Esophagus muscularis mucosa (tissue), 4 donors: Measurements from ENCODE around the gene PNMT. TPM values are rescaled to one million over a fixed set of nuclear protein-coding genes. Genes with fewer than 3 reads are reported as not detected.

Source experiments
- DNase-seq: peaks from one replicate; pipeline ENCODE4 v3.0.0-alpha.2; 2017; ENCODE audit errors: extremely low spot score
- H3K27ac ChIP-seq, 4 donors: fragments of 200-600 bp; sonication (generic); replicated peaks in 1 of 4; 1 replicate in 3 of 4; 2 replicates in 1 of 4; pipeline ENCODE4 v1.5.1; 2016 to 2019; ENCODE audit warnings: mild to moderate bottlenecking in 1 of 4
- H3K27me3 ChIP-seq, 4 donors: fragments of 200-600 bp; sonication (generic); one replicate each; pipeline versions ENCODE4 v1.5.1 to v1.6.0; 2016 to 2019
- H3K36me3 ChIP-seq, 4 donors: fragments of 200-600 bp; sonication (generic); one replicate each; pipeline ENCODE4 v1.5.1; 2016 to 2019
- H3K4me1 ChIP-seq, 4 donors: fragments of 200-600 bp; sonication (generic); one replicate each; pipeline ENCODE4 v1.5.1; 2016 to 2019
- H3K4me3 ChIP-seq, 4 donors: fragments of 200-600 bp; sonication (generic); 1 replicate in 2 of 4; 2 replicates in 2 of 4; pipeline ENCODE4 v1.5.1; 2016 to 2019; ENCODE audit warnings: mild to moderate bottlenecking in 4 of 4, moderate library complexity in 1 of 4
- H3K9me3 ChIP-seq, 4 donors: fragments of 200-600 bp; sonication (generic); 1 replicate in 3 of 4; 2 replicates in 1 of 4; pipeline ENCODE4 v1.5.1; 2016 to 2019
- EP300 ChIP-seq: sonication (generic); formaldehyde crosslinking; IDR thresholded peaks from one replicate; pipeline ENCODE4 v1.6.1; 2017; ENCODE audit warnings: antibody characterized with exemption
- POLR2A ChIP-seq: fragments of 450-650 bp; IDR thresholded peaks from one replicate; pipeline ENCODE4 v1.6.1; 2017; ENCODE audit warnings: antibody characterized with exemption, moderate library complexity, mild to moderate bottlenecking, low read depth
- POLR2AphosphoS5 ChIP-seq, 2 donors: sonication (generic); formaldehyde crosslinking; IDR thresholded peaks; one replicate each; pipeline ENCODE4 v1.6.1; 2017; ENCODE audit warnings: antibody characterized with exemption in 2 of 2
- WGBS: methylation state at CpG from one replicate; pipeline ENCODE4 v1.1.5; 2018; 5-methylcytosine and 5-hydroxymethylcytosine counted together
- intact Hi-C: fragments of 100-400 bp; cut with DNase I; formaldehyde crosslinking; loops from one replicate; pipeline ENCODE4 v1.15.1; 2023
- total RNA-seq, 4 donors: library from RNA; depleted of rRNA; stranded (reverse); fragments of >200 nt; gene quantifications; one replicate each; pipeline versions ENCODE4 v1.1.0 to v1.2.1, GENCODE V29; 2016
- TF ChIP-seq, protein P1 (sequence below), 3 experiments: fragments of 200-600 bp in 2 of 3; fragments of 450-650 bp in 1 of 3; sonication (generic) in 2 of 3; IDR thresholded peaks; one replicate each; pipeline ENCODE4 v1.5.1; 2017 to 2019; ENCODE audit warnings: antibody characterized with exemption in 3 of 3, mild to moderate bottlenecking in 2 of 3, moderate library complexity in 1 of 3

The PNMT gene
- total RNA-seq, 4 donors from 2014 or later: 9.4 to 14.3 (median 10.6) TPM

DNA sequence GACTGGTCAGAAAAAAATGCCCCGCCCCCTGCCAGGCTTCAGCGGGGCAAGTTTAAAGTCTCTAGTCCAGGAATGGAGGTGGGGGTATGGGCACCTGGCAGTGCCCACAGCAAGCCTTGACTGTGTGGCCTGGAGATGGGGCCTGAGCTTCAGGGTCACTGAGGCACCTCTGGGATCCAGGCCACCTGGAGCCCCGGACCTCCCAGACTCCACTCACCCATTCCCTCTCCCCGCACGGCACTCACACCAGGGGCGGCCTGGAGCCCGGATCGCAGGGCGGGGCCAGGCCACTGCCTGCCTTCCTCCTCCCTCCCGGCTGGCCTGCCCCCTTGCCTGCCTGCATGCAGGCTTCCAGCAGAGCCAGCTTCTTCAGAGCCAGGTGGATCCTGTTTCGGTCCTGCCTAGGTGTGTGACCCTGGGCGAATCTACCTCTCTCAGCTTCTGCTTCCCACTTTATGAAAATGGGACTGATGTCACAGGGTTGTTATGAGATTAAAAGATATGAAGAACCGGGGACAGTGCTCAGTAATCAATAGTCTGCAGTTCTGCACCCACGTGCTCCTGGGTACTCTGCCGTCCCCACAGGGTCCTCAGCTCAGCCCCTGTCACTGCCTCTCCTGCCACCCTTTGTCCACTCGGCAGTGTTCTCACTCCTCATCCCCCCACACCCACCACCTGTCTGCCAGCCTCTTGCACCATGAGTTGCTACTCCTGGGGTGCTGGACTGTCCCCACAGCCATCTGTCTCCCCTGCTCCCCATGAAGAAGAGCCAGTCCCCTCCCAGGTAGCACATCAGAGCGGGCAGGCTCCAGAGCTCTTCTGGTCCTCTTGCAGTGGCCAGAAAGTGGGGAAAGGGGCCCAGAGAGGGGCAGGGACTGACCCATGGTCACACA, 4.3 kb upstream of the PNMT start:
- intact Hi-C loops: no loop called here
- WGBS: 57% methylated on average over 10 of the region's 17 CpGs
- peaks cover 15 to 43% (median 34%) of the 10 kb centered on the region in 4 donors for H3K36me3 ChIP-seq
- H3K4me1 ChIP-seq: peaks cover 61 to 97% (median 93%) of the 10 kb centered on the region in 4 donors
- H3K4me3 ChIP-seq: no peak overlapping the region
- no peaks in the 10 kb centered on the region for H3K9me3 ChIP-seq
- no peak for DNase-seq
- TF ChIP-seq EP300: no peak
- TF ChIP-seq, protein P1, sequence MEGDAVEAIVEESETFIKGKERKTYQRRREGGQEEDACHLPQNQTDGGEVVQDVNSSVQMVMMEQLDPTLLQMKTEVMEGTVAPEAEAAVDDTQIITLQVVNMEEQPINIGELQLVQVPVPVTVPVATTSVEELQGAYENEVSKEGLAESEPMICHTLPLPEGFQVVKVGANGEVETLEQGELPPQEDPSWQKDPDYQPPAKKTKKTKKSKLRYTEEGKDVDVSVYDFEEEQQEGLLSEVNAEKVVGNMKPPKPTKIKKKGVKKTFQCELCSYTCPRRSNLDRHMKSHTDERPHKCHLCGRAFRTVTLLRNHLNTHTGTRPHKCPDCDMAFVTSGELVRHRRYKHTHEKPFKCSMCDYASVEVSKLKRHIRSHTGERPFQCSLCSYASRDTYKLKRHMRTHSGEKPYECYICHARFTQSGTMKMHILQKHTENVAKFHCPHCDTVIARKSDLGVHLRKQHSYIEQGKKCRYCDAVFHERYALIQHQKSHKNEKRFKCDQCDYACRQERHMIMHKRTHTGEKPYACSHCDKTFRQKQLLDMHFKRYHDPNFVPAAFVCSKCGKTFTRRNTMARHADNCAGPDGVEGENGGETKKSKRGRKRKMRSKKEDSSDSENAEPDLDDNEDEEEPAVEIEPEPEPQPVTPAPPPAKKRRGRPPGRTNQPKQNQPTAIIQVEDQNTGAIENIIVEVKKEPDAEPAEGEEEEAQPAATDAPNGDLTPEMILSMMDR (IDR thresholded peaks at IDR 0.05): no peak
- TF ChIP-seq POLR2A: no peak
- TF ChIP-seq POLR2AphosphoS5 (IDR thresholded peaks at IDR 0.05): no peak
- peak overlapping the region; percentile 23 to 59 (median 46) for H3K27ac ChIP-seq
- H3K27me3 ChIP-seq: peaks cover 0 to 43% (median 27%) of the 10 kb centered on the region in 4 donors

- Histone ChIP-seq H3K4me1 (peaks cover 58 to 93% (median 89%) of the 10 kb centered on the region in 4 donors), H3K36me3 (peaks cover 10 to 34% (median 29%) of the 10 kb centered on the region in 4 donors), H3K4me3 (no peak within 1 kb of the TSS), H3K27ac (peak within 1 kb of the TSS; percentile 24 to 61 (median 41)), H3K9me3 (no peaks in the 10 kb centered on the region), H3K27me3 (peaks cover 0 to 52% (median 32%) of the 10 kb centered on the region in 4 donors)
- WGBS: 53% methylated on average over 5 of the region's 15 CpGs
- TF ChIP-seq POLR2AphosphoS5 (IDR thresholded peaks at IDR 0.05) (no peak), POLR2A (no peak), EP300 (no peak)
- TF ChIP-seq, protein P1 (IDR thresholded peaks at IDR 0.05): no peak
- intact Hi-C loops: no loop called here
- no peak for DNase-seq
Measured at GRCh38 chr17:39664581-39665561, 3.4 kb upstream of the PNMT start, which contains the start of gene TCAP. Gene TCAP, plus strand, starts transcription at chr17:39665349. Its CDS starts 11 bp downstream, at chr17:39665360.

DNA sequence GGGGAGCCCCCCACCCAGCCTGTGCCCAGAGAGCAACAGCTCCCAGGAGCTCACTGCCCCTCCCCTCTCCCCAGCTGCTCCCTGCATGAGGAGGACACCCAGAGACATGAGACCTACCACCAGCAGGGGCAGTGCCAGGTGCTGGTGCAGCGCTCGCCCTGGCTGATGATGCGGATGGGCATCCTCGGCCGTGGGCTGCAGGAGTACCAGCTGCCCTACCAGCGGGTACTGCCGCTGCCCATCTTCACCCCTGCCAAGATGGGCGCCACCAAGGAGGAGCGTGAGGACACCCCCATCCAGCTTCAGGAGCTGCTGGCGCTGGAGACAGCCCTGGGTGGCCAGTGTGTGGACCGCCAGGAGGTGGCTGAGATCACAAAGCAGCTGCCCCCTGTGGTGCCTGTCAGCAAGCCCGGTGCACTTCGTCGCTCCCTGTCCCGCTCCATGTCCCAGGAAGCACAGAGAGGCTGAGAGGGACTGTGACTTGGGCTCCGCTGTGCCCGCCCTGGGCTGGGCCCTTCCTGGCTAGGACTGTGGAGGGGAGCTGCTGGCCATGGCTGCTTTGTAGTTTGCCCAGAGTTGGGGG, 2.5 kb upstream of the PNMT start:
- Histone ChIP-seq H3K27me3 (peaks cover 0 to 61% (median 36%) of the 10 kb centered on the region in 4 donors), H3K4me1 (peaks cover 49 to 84% (median 80%) of the 10 kb centered on the region in 4 donors), H3K27ac (peak overlapping the region; percentile 24 to 61 (median 41)), H3K4me3 (no peak overlapping the region), H3K9me3 (no peaks in the 10 kb centered on the region), H3K36me3 (peaks cover 4 to 25% (median 20%) of the 10 kb centered on the region in 4 donors)
- intact Hi-C loops: no loop called here
- no peak for DNase-seq
- TF ChIP-seq POLR2AphosphoS5 (IDR thresholded peaks at IDR 0.05) (no peak), EP300 (no peak), POLR2A (no peak)
- TF ChIP-seq, protein P1 (IDR thresholded peaks at IDR 0.05): no peak
- 67% methylated on average over 2 of the region's 17 CpGs for whole genome bisulfite sequencing

- Histone ChIP-seq H3K27ac (peak overlapping the region; percentile 29 to 61 (median 46)), H3K9me3 (no peaks in the 10 kb centered on the region), H3K27me3 (peaks cover 0 to 66% (median 41%) of the 10 kb centered on the region in 4 donors), H3K36me3 (peaks cover 0 to 20% (median 17%) of the 10 kb centered on the region in 4 donors), H3K4me3 (no peak overlapping the region), H3K4me1 (peaks cover 49 to 83% (median 80%) of the 10 kb centered on the region in 4 donors)
- TF ChIP-seq EP300: no peak
- TF ChIP-seq, protein P1 (IDR thresholded peaks at IDR 0.05): no peak
- TF ChIP-seq POLR2AphosphoS5 (IDR thresholded peaks at IDR 0.05): no peak
- TF ChIP-seq POLR2A: no peak
- 46% methylated on average over 2 of the region's 2 CpGs for WGBS
- intact Hi-C loops: no loop called here
- no peak for DNase-seq
Measured at GRCh38 chr17:39666231-39666600, 2.0 kb upstream of the PNMT start.
